A549 (cell line): ENCODE results near the gene DNAJC8.

Experiments
- ESRRA ChIP-seq: fragments of 150-350 bp; IDR thresholded peaks from 2 replicates; pipeline ENCODE4 v1.6.1; 2014; ENCODE audit warnings: mild to moderate bottlenecking, low read length, borderline replicate concordance
- MAFK ChIP-seq: fragments of 450-650 bp; IDR thresholded peaks from 2 replicates; pipeline ENCODE4 v1.6.1; 2014; ENCODE audit not compliant: partially characterized antibody
- POLR2AphosphoS2 ChIP-seq: conservative IDR thresholded peaks from 2 replicates; pipeline ENCODE4 v1.6.1; 2012; ENCODE audit warnings: low read length, improper control_type of control experiment, inconsistent platforms
- TF ChIP-seq, protein P1 (sequence below): IDR thresholded peaks from 2 replicates; pipeline ENCODE4 v1.6.1; 2012
- TF ChIP-seq, protein P2 (sequence below): fragments of >200 bp; sonication (Bioruptor Twin); formaldehyde crosslinking; IDR thresholded peaks from 3 replicates; pipeline ENCODE4 v1.5.1; 2016
- TF ChIP-seq, protein P3 (sequence below): fragments of 250-450 bp; sonication (Bioruptor Pico); IDR thresholded peaks from 2 replicates; pipeline ENCODE4 v1.5.0; 2021; ENCODE audit warnings: mild to moderate bottlenecking, moderate library complexity, borderline replicate concordance

- TF ChIP-seq, protein P1, sequence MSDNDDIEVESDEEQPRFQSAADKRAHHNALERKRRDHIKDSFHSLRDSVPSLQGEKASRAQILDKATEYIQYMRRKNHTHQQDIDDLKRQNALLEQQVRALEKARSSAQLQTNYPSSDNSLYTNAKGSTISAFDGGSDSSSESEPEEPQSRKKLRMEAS, result no peak
- TF ChIP-seq MAFK (no peak), POLR2AphosphoS2 (no peak), ESRRA (no peak)
- TF ChIP-seq, protein P2, sequence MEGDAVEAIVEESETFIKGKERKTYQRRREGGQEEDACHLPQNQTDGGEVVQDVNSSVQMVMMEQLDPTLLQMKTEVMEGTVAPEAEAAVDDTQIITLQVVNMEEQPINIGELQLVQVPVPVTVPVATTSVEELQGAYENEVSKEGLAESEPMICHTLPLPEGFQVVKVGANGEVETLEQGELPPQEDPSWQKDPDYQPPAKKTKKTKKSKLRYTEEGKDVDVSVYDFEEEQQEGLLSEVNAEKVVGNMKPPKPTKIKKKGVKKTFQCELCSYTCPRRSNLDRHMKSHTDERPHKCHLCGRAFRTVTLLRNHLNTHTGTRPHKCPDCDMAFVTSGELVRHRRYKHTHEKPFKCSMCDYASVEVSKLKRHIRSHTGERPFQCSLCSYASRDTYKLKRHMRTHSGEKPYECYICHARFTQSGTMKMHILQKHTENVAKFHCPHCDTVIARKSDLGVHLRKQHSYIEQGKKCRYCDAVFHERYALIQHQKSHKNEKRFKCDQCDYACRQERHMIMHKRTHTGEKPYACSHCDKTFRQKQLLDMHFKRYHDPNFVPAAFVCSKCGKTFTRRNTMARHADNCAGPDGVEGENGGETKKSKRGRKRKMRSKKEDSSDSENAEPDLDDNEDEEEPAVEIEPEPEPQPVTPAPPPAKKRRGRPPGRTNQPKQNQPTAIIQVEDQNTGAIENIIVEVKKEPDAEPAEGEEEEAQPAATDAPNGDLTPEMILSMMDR, result no peak
- TF ChIP-seq, protein P3, sequence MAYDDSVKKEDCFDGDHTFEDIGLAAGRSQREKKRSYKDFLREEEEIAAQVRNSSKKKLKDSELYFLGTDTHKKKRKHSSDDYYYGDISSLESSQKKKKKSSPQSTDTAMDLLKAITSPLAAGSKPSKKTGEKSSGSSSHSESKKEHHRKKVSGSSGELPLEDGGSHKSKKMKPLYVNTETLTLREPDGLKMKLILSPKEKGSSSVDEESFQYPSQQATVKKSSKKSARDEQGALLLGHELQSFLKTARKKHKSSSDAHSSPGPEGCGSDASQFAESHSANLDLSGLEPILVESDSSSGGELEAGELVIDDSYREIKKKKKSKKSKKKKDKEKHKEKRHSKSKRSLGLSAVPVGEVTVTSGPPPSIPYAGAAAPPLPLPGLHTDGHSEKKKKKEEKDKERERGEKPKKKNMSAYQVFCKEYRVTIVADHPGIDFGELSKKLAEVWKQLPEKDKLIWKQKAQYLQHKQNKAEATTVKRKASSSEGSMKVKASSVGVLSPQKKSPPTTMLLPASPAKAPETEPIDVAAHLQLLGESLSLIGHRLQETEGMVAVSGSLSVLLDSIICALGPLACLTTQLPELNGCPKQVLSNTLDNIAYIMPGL (CRISPR knock-in tag), result no peak
Measured at GRCh38 chr1:28194326-28195035, 38.3 kb downstream of the DNAJC8 start.
